HG03571 (cell line): ENCODE measurements around the gene COL9A2.

Experiments used
- ATAC-seq: cut with Tn5 transposase; IDR thresholded peaks from one replicate; pipeline ENCODE4 v1.9.1; 2021; ENCODE audit not compliant: unreplicated experiment

The COL9A2 gene

DNA sequence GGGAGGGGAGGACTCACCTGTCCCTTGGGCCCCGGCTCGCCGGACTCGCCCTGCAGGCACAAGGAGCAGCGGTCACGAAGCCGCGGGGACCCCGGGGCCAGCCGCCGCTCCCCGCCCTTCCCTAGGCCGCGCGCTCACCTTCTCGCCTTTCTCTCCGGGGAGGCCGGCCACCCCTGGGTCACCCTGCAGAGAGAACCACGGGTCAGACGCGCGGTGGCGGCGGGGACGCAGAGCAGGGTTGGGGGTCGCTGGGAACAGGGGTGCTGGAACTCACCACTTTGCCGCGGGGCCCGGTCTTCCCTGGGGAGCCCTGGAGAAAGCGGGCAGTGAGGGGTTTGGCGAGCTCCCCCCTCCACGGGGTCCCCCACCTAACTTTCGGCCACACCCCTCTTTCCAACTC lies 13.3 kb downstream of the COL9A2 start:
- no peak for ATAC-seq

DNA sequence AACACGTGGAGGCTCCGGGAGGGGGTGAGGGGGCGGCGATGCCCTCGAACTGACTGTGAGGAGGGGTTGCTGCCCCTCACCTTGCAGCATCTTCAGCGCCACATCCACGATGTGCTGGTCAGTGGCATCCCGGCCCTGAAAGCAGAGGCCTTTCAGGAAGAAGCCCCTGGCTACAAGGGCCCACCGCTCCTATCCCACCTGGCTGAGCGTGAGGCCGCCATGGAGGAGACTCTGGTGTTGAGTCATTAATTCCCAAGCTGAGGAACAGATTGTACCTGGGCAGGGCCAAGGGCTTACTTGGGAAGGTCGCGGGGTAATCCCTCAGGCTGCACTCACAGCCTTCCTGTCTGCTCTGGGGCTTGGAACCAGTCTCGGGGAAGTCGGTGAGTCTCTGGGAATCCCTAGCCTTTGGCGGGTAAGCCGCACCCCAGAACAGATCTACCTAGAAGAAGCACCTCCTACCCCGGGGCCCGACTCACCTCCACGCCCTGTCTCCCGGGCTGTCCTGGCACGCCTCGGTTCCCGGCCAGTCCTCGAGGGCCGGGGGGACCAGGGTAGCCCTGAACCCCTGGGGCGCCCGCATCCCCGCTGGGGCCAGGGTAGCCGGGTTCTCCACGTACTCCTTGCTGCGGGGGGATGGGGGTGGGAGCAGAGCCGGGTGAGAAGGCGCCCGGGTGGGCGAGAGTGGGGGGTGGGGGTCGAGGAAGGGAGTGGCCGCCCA lies 13.9 kb downstream of the COL9A2 start:
- ATAC-seq, result no peak

DNA sequence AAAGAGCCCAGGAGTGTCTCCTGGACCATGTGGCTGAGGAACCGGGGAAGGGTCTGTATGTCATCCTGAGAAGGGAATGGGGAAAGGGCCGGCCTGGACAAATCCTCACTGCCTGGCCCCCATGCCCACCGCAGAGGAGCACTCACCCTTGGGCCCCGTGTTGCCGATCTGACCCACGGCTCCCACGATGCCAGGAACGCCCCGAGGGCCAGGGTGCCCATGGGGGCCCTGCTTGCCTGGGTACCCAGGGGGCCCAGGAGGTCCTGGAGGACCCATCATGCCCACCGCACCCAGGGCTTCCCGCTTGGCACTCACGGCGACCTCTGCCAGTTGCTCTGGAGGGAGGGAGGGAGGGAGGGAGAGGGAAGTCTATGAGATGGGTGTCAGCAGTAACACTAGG lies 14.6 kb downstream of the COL9A2 start:
- no peak for ATAC-seq

DNA sequence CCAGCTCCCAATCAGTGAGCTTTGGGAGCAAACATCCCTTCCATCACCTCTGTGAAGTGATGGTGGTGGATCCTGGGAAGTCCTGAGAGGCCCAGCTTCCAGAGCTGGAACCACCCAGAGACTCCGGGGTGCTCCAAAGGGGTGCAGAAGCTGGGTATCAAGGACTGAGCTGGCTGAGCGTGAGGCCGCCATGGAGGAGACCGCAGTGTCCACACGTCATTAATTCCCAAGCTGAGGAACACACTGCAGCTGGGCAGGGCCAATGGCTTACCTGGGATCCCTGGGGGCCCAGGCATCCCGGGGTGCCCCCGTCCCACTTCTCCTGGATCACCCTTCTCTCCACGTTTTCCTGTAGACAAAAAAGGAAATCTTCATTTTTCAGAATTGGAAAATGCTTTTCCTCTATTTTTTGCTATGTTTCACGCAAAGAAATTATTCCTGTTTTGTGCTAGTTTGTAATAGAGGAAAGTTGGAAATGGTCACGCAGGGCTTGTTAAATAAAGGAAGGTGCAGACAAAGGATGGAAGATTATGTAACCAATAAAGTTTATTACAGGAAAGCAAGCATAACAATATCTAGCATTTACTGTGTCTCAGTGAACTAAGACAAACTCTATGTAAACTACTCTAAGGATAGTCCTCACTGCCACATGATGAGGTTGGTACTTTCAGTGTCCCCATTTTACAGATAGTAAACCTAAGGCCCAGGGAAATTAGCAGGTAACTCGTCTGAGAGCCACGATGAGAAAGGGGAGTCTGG lies 15.4 kb downstream of the COL9A2 start:
- ATAC-seq, result no peak

DNA sequence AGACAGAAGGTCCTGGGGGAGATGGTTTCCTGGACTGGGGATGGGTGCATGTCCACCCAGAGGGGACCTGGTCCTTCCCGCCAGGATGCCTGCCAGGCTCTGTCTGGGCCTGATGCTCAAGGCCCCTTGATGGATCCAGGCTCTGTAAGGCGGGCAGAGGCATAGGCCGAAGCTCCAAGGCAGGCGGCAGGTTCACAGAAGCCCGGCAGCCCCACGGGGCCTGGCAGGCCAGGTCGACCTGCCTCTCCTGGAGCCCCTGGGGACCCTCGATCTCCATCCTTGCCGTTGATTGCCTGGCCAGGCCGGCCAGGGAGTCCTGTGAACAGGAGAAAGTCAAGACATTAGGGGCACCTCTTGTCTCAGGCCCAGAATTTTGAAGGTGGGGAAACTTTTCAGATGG lies 16.0 kb downstream of the COL9A2 start:
- ATAC-seq, result no peak

DNA sequence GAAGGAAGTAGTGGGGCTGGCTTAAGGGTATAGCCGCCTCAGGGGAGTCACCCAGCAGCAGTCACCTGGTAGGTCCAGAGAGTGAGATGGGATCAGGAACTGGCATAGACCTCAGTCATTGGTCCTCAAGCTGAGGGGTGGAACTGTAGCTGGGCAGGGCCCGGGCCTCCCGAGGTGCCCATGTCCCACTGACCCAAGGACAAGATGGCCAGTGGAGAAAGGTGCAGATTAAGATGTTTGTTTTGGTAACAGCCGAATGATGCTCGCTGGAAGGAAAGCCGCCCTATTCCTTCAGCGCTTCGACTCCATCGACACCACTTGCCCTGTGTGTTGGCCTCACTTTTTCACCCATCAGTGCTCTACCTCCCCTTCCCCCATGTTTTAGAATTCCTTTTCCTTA lies 16.4 kb downstream of the COL9A2 start:
- ATAC-seq, result no peak

DNA sequence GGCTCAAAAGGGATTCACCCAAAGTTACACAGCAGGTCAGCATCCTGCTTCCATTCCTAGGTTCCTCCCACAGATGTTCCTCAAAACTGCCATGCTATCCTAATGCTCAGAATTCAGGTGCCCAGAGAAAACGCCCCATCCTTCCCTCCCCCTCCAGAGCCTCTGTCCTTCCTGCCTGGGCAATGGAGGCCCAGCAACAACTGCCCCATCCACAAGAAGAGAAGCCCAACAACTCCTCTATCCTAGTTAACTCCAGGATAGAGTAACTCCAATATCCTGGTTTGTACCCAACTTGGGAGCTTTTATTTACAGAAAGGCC lies 16.9 kb downstream of the COL9A2 start:
- ATAC-seq, result no peak

DNA sequence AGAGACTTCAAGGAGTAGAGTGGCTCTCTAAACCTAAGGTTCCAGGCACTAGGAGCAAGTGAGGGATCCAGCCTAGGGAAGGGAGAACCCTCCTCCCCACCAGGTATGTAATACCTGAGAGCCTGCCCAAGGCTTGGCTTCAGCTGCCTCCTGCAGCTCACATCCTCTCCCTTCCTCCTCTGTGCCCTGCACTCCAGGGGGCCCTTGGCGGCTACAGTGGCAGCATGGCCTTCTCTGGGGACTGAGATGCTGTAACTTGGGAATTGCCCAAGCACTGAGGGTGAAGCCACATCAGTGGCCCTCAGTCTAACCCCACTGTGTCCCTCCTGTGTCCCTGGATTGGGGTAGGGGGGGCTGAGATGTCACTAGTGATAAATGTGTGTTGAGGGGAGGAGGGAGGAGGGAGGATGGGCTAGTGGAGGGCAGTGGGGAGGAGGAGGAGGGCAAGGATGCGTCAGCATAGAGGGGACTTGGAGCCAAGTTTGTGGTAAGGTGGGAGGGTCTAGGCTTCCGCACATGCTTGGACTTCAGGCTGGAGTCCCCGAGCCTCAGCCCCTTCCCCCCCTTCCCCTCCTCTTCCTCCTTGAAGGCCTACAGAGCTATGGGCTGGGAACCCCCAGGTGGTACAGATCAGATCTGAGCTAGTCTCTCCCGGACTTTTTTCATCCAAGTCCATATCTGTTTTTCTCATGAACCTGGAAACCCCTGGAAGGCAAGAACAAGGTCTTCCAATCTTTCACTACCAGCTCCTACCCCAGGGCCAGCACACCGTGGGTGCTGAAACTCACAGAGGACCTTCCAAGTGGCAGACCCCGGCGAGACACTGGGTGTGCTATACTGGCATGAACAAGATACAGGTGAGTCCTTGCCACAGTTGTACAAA lies 17.5 kb downstream of the COL9A2 start:
- no peak for ATAC-seq

DNA sequence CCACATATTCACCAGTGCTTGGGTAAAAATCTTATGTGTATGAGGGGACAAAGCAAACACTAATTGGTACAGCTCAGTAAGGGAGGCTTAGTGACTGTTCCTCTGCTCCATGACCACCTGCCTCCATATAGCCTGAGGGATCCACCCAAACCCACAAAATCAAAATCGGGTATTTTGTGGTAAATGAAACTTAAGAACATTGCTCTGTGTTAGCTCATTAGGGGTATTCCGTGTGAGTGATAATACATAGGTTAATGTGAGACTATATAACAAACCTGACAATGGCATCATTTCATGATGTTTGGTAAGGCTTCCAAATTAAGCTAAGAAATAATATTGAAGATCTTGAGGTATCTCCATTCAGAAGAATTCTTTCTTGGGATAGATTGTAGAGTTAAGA lies 25.8 kb downstream of the COL9A2 start:
- ATAC-seq, result no peak

DNA sequence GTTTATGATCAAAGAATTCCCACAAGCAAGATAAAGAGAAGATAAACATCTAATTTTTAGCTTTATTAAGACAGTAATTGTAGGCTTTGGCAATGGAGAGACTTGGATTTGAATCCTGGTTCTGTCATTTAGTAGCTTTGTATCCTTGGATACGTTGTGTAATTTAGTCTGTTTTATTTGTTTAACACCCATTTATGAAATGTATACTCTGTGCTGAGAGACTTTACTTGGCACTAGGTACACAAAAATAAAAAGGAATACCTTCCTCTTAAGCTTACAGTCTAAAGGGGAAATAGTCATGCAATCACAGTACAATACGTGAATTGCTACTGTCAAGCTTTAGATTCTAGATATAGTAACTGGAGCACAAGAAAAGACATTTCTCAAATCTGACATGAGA lies 35.2 kb downstream of the COL9A2 start:
- ATAC-seq, result no peak

DNA sequence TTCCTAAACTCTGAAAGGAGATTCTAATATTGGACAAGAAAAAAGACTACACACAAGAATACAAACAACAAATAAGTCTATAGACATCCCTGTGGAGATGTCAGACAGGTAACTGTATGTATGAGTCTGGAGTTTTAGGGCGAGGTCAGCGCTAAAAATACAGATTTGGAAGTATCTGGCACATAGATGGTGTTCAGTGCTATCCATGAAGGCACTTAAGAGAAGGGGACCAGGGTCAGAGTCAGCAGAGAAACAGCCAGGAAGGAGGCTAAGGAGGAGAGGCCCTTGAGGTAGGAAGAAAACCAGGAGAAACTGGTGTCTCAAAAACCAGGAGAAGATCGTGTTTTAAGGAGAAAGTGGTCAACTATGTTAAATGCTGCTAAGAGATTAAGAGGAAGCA lies 41.0 kb downstream of the COL9A2 start:
- no peak for ATAC-seq

DNA sequence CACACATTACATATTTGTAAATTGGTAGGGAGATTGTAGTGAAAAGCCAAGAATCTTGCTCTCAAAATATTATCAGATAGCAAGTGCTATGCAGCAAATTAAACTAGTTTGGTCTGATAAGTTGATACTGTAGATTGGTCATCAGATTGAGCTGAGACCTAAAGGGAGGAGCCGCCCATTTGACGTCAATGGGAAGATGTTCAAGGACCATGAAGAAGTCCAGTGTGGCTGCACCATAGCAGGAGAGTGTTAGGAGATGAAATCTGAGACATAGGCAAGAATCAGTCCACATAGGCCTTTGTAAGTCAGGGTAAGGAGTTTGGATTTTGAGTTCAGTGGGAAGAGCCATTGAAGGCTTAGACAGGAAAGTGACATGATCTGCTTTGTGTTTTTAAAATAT lies 42.8 kb downstream of the COL9A2 start:
- ATAC-seq, result no peak

DNA sequence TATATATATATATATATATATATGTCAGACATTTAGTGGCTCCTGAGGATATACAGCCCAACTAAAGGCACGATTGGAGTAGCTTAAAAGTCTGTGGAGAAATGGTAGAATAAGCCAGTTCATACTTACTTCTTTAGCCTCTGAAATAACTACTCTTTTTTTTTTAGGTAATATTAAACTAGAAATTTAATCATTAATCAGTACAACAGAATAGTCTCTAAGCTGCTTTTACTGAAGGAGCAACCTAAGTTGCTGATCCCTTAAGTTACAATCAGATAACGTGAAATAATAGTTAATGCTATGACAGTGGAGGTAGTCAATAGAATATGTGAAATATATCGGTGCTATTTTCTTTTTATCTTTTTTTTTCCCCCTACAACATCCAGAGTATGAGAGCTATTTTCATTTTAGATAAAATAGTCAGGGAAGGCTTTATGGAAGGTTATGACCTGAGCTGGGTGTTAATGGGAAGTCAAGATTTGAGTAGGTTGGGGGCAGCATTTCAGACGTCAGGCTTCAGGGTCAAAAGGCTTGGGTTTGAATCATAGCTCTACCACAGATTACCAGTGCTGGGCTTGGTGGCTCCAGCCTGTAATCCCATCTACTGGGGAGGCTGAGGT lies 43.4 kb downstream of the COL9A2 start:
- no peak for ATAC-seq

DNA sequence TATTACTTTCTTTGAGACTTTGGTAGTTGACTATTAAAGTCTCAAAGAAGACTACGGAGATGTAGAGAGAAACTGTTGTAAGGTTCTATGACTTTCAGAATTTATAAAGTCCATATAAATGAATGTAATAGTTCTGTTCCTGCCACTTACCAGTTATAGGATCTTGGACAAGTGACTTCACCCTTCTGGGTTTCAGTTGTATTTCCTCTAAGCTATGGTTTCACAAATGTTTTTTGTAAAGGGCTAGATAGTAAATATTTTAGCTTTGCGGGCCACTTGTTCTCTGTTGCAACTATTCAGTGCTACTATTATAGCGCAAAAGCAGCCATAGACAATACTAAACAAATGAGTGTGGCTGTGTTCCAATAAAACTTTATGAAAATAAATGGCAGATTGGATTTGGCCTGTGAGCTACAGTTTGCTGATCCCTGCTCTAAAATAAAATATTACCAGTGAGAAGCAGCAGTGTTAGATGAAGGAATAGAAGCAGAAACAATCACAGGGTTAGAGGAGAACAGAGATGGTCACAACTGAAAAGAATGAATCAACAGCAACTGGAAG lies 44.4 kb downstream of the COL9A2 start:
- no peak for ATAC-seq

DNA sequence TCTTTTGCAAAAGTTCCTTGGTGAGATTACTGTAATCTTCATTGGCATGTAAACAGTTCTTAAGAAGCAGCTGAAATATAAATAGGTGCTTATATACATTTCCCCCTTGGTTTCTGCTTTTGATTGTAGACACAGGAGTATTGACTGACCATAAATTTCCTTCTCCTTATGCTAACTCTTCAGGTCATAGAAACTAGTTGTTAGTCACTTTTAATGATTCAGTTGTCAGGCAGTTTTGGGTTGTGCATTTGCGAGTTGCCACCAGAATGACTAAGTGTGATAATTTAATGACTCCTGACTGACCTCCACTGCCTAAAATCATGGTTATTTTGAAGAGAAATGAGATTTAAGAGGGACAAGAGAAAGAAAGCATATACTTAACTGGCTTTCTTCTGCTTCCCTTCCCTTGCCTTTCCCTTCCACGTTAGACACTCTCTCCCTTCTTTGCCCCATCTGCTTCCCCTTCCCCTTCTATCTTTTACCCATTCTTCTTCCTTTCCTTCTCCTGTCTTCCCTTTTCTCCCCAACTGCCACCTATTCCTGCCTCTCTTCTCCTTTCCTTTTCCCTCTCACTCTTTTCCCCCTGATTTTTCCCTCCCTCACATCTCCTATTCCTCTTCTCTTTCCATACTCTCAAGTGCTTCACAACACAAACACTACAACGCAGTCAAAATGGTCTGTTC lies 46.8 kb downstream of the COL9A2 start:
- no peak for ATAC-seq

DNA sequence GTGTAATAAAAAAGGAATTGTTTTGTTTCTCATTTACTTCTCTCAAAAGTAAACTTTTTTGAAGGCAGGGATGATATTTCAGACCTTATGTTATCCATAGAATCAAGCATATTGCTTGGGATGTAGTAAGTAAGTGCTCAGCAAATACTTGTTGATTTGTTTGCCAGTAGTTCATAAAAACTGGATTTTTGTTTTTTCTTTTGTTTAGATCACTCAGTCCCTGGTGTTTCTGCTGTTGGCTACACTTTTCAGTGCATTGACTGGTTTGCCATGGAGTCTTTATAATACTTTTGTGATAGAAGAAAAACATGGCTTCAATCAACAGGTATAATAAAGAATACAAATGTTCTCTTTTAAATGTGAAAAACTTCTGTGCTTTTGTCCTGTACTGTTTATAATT lies 48.9 kb downstream of the COL9A2 start:
- ATAC-seq, result no peak

DNA sequence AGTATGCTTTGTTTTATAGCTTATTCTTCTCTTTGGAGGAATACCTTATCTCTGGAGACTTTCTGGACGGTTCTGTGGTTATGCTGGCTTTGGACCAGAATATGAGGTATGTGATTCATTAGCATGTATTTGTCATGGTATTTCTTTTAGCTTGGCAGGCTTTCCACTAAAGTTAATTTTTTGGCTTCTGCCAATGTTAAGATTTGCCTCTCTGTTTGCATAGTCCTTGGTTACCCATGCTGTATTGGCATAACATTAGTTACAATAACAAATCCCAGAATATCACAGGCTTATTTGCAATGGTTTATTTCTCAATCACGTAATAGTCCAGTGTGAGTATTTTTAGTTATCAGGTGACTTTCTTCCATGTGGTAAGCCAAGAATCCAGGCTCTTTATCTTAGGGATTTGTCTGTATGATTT lies 49.3 kb downstream of the COL9A2 start:
- no peak for ATAC-seq

DNA sequence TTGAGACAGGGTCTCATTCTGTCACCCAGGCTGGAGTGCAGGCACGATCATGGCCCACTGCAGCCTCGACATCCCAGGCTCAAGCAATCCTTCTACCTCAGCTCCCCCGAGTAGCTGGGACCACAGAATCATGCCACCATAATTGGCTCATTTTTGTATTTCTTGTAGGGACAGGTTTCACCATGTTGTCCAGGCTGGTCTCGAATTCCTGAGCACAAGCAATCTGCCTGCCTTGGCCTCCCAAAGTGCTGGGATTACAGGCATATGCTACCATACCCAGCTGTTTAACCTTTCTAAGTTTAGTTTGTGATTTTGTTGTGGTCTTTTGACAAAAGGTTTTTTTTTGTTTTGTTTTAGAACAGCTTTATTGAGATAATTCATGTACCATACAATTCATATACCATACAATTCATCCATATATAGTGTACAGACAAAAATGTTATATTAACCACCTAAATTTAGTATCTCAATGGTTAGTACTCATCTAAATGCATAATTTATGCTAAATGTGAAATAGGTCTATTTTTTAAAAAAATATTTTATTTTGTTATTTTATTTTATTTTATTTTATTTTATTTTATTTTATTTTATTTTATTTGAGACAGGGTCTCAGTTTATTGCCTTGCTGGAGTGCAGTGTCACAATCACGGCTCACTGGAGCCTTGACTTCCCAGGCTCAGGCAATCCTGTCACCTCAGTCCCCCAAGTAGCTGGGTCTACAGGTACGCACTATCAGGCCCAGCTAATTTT lies 50.1 kb downstream of the COL9A2 start:
- ATAC-seq, result no peak

DNA sequence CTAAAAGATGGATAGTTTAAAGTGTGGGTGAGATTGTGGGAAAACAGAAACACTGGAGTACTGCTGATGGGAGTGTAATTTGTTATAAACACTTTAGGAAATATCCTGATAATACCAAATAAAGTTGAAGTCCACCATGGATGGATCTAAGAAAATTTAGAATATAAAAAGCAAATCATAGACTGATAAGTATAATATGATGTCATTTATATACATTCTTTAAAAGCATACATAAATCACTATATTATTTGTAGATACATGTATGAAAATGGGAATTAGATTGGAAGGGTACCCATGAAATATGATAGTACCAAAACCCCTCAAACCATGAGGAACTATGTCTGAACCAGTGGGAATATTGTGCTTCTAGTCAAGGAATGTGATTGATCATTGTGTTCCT lies 51.2 kb downstream of the COL9A2 start:
- ATAC-seq, result no peak

DNA sequence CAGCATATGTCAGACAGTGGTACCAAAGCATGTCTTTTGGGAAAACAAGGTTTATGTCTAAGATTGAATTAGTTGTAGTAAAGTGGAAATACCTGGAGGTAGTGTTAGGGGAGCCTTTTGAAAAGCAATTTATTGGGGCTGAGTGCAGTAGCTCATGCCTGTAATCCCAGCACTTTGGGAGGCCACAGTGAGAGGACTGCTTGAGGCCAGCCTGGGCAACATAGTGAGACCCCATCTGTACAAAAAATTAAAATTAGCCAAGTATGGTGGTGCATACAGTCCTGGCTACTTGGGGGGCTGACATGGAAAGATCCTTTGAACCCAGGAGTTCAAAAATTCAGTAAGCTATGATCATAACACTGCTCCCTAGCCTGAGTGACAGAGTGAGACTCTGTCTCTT lies 51.8 kb downstream of the COL9A2 start:
- ATAC-seq, result no peak
